K562 (cell line): ENCODE data around the gene NFIB. TPM values are rescaled to one million over a fixed set of nuclear protein-coding genes. Genes with fewer than 3 reads are reported as not detected.

ENCODE experiments used
- ATAC-seq: fragments of 200-7000 bp; cut with Tn5 transposase; 3 replicates; pipeline ENCODE4 v1.9.1; 2020; ENCODE audit warnings: moderate library complexity
- BruUV-seq: library from RNA; stranded (reverse); fragments of 400-500 nt; replicated peaks from 2 replicates; lab custom pipeline; 2021; lab: Mats Ljungman, UMichigan
- CTCF ChIA-PET: fragments of 300-600 bp; formaldehyde crosslinking; extraction: SDS; loops from one replicate; lab custom pipeline; 2021; ENCODE audit warnings: low intra/inter-chr PET ratio; lab: Yijun Ruan, JAX
- POLR2A ChIA-PET: fragments of 300-600, 350-650 bp; sonication (Branson Sonifier 250); formaldehyde crosslinking; extraction: SDS; loops from one replicate; lab custom pipeline; 2021; ENCODE audit warnings: antibody characterized with exemption, inconsistent platforms; lab: Yijun Ruan, JAX
- DNase-seq, 4 experiments: peaks; one replicate each; pipeline versions ENCODE4 v3.0.0 to v3.0.0-alpha.2; 2011 to 2018; ENCODE audit warnings: low spot score in 3 of 4, mixed read lengths in 3 of 4; ENCODE audit errors: extremely low read depth in 1 of 4
- FAIRE-seq: peaks from 2 replicates; lab custom pipeline; 2011; peaks lifted over from hg19 to GRCh38; lab: Jason Lieb, UNC
- H2AFZ ChIP-seq: 2 replicates; pipeline ENCODE4 v1.6.0; 2011; ENCODE audit warnings: low read depth, low read length, control low read depth, inconsistent platforms
- H3K27ac ChIP-seq: fragments of 200-600 bp; 3 replicates; pipeline ENCODE4 v1.8.0; 2011; ENCODE audit warnings: low read depth, mild to moderate bottlenecking, control low read depth, inconsistent platforms, low read length, moderate library complexity, mixed read lengths; ENCODE audit errors: extremely low read depth
- H3K27me3 ChIP-seq, 2 experiments: fragments of 300-600 bp in 1 of 2; 2 replicates in 1 of 2; 3 replicates in 1 of 2; pipeline versions ENCODE4 v1.6.0 to v1.8.0; 2011; ENCODE audit warnings: inconsistent platforms in 2 of 2, low read length in 2 of 2, mild to moderate bottlenecking in 1 of 2, mixed read lengths in 1 of 2, moderate library complexity in 1 of 2; ENCODE audit not compliant: control insufficient read depth in 2 of 2, insufficient read depth in 2 of 2
- H3K36me3 ChIP-seq: fragments of 300-600 bp; 3 replicates; pipeline ENCODE4 v1.8.0; 2011; ENCODE audit warnings: mild to moderate bottlenecking, low read length, inconsistent platforms; ENCODE audit not compliant: control insufficient read depth, insufficient read depth
- H3K4me1 ChIP-seq, 2 experiments: fragments of 200-600 bp in 1 of 2; replicated peaks in 1 of 2; 2 replicates in 1 of 2; 3 replicates in 1 of 2; pipeline versions ENCODE4 v1.5.1 to v1.8.0; 2011; ENCODE audit warnings: inconsistent platforms in 2 of 2, low read length in 2 of 2, mild to moderate bottlenecking in 1 of 2, mixed read lengths in 1 of 2, moderate library complexity in 1 of 2; ENCODE audit not compliant: control insufficient read depth in 2 of 2, insufficient read depth in 2 of 2
- H3K4me2 ChIP-seq: 2 replicates; pipeline ENCODE4 v1.6.1; 2011; ENCODE audit warnings: low read length, control low read depth, inconsistent platforms, mixed read lengths; ENCODE audit not compliant: insufficient read depth
- H3K4me3 ChIP-seq: fragments of 200-600 bp; sonication (generic), shearing (Covaris generic); 2 replicates; pipeline ENCODE4 v1.5.1; 2016; ENCODE audit warnings: control low read depth, inconsistent platforms
- H3K79me2 ChIP-seq: fragments of 200-600 bp; 3 replicates; pipeline ENCODE4 v1.8.0; 2011; ENCODE audit warnings: low read length, inconsistent platforms; ENCODE audit not compliant: control insufficient read depth, insufficient read depth
- H3K9ac ChIP-seq, 2 experiments: 2 replicates each; pipeline versions ENCODE4 v1.6.0 to v1.6.1; 2011; ENCODE audit warnings: low read depth in 2 of 2, low read length in 2 of 2, control low read depth in 1 of 2, inconsistent platforms in 1 of 2, mild to moderate bottlenecking in 1 of 2, mixed read lengths in 1 of 2; ENCODE audit not compliant: insufficient read depth in 1 of 2
- H3K9me1 ChIP-seq: one replicate; pipeline ENCODE4 v1.6.0; 2011; ENCODE audit warnings: inconsistent platforms, mild to moderate bottlenecking, low read length, moderate library complexity; ENCODE audit not compliant: control insufficient read depth, insufficient read depth
- H3K9me3 ChIP-seq: replicated peaks from 2 replicates; pipeline ENCODE4 v1.5.1; 2011; ENCODE audit warnings: low read depth, low read length, inconsistent platforms; ENCODE audit not compliant: control insufficient read depth, insufficient read depth
- H4K20me1 ChIP-seq: replicated peaks from 2 replicates; pipeline ENCODE4 v1.6.1; 2011; ENCODE audit warnings: low read length, inconsistent platforms, mixed read lengths; ENCODE audit not compliant: control insufficient read depth, insufficient read depth
- CREB1 ChIP-seq, 2 experiments: sonication (generic) in 1 of 2; formaldehyde crosslinking in 1 of 2; IDR thresholded peaks; 2 replicates each; pipeline versions ENCODE4 v1.6.1 to v1.8.0; 2012 to 2022; ENCODE audit warnings: inconsistent platforms in 1 of 2, mild to moderate bottlenecking in 1 of 2, missing genetic modification reagents in 1 of 2, moderate library complexity in 1 of 2
- HDAC1 ChIP-seq, 2 experiments: fragments of 450-650 bp; IDR thresholded peaks; 2 replicates each; pipeline ENCODE4 v1.6.1; 2016 to 2017; ENCODE audit warnings: inconsistent platforms in 1 of 2, mild to moderate bottlenecking in 1 of 2, moderate library complexity in 1 of 2
- MAFK ChIP-seq: IDR thresholded peaks from 2 replicates; pipeline ENCODE4 v1.6.1; 2011; ENCODE audit warnings: low read length, improper control_type of control experiment
- MCM2 ChIP-seq: fragments of 450-650 bp; IDR thresholded peaks from 2 replicates; pipeline ENCODE4 v1.6.1; 2017; ENCODE audit warnings: low read depth, mild to moderate bottlenecking
- SNRNP70 ChIP-seq: fragments of 200-400 bp; formaldehyde crosslinking; optimal IDR thresholded peaks from 2 replicates; pipeline ENCODE3; 2017; ENCODE audit warnings: low read depth, low read length
- THRAP3 ChIP-seq: fragments of 450-650 bp; IDR thresholded peaks from 2 replicates; pipeline ENCODE4 v1.6.1; 2016; ENCODE audit warnings: mild to moderate bottlenecking, inconsistent platforms, borderline replicate concordance
- WGBS: fragments of 100-300 bp; shearing (Covaris generic); methylation state at CpG from one replicate; pipeline ENCODE4 v1.1.6; 2016; ENCODE audit warnings: low coverage, mixed read lengths; ENCODE audit not compliant: insufficient coverage; ENCODE audit errors: missing lambda C conversion rate; 5-methylcytosine and 5-hydroxymethylcytosine counted together
- in situ Hi-C: fragments of 300-500 bp; cut with MboI; formaldehyde crosslinking; loops from 4 replicates; pipeline ENCODE4 v1.15.0; 2018; ENCODE audit warnings: inconsistent platforms, mixed read lengths
- intact Hi-C: fragments of 100-400 bp; cut with micrococcal nuclease; formaldehyde crosslinking; loops from 2 replicates; pipeline ENCODE4 v1.14.2; 2022
- polyA plus RNA-seq, 8 experiments: library from polyadenylated mRNA; depleted of rRNA in 4 of 8; stranded (reverse) in 5 of 8; unstranded in 3 of 8; fragments of >200 nt; fragmentation: Nextera tagmentation in 2 of 8; fragmentation: Illumina TruSeq in 1 of 8; extraction: Ambion mirVana in 2 of 8; extraction: Trizol in 1 of 8; gene quantifications; 2 replicates each; pipeline versions ENCODE4 v1.2.1 to v1.2.3, GENCODE V29; 2011 to 2014; ENCODE audit warnings: inconsistent platforms in 1 of 8, missing spikeins in 1 of 8
- total RNA-seq, 7 experiments: library from RNA; depleted of rRNA in 6 of 7; stranded (reverse); fragments of >200 nt in 6 of 7; fragmentation: Illumina TruSeq in 2 of 7; extraction: Trizol in 2 of 7; gene quantifications; 2 replicates each; pipeline versions ENCODE4 v1.2.1 to v1.2.3, GENCODE V29; 2011 to 2021; ENCODE audit warnings: low replicate concordance in 1 of 7

Gene NFIB
- total and polyA plus RNA-seq, 9 of the 15 experiments (the other 6 are each of a cell fraction or from before 2014, with no cell fraction given), result 1.2 to 3.3 (median 1.9) TPM

DNA sequence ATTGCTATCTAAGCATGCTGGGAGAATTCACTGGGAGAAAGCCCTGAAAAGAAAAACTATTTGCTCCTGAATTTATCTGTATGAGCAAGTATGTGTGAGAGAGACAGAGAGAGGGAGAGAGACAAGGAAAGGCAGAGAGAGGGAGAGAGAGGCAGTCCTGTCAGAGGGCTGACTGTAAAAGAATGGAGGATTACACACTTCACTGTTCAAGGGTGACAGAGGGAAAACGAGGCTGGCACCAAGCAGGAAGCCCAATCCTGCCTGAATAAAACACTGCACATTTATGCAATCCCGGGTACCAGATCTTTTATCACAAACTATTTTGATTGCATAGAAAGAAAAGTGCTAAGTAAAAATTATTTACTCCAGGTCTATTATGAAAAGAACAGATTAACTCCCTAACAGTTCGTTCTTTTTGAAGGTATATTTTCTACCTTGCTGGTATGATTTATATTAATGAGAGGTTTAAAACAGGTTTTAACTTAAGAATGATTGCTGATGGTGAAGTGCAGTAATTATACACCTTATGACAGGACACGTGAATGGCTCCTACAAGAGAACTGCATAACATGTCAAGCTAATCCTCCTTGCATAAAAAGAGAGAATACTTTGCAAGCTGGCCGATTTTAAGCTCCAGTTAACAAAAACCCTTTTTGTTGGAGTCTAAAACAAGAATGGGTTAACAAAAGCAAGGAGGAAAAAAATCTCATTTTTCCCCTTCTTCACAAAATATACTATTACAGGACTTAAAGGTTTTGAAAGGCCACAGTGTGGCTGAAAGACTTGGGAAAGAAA is 82.5 kb downstream of the NFIB start:
- Histone ChIP-seq H3K4me1 (no peaks in the 10 kb centered on the region), H2AFZ (no peak overlapping the region), H3K9me3 (no peaks in the 10 kb centered on the region), H3K4me3 (no peak overlapping the region), H4K20me1 (no peaks in the 10 kb centered on the region), H3K36me3 (no peaks in the 10 kb centered on the region), H3K9me1 (no peaks in the 10 kb centered on the region), H3K27me3 (no peaks in the 10 kb centered on the region; a peak in 2 of 5 replicates), H3K27ac (no peak overlapping the region), H3K9ac (no peak overlapping the region), H3K79me2 (no peaks in the 10 kb centered on the region), H3K4me2 (no peak overlapping the region)
- no peak for TF ChIP-seq MCM2
- TF ChIP-seq HDAC1 (IDR thresholded peaks at IDR 0.05), result no peak
- no peak for TF ChIP-seq SNRNP70
- no peak for TF ChIP-seq THRAP3
- no peak for TF ChIP-seq CREB1 (IDR thresholded peaks at IDR 0.05)
- no peak for TF ChIP-seq CREB1 (CRISPR knock-in tag; IDR thresholded peaks at IDR 0.05)
- ATAC-seq (no peak), DNase-seq (no peak), FAIRE-seq (no peak)
- POLR2A ChIA-PET, result no interaction called here
- WGBS, result 7% methylated on average over 5 of the region's 5 CpGs
- CTCF ChIA-PET, result no interaction called here
- in situ Hi-C loops, result no loop called here
- no TSS peak for BruUV-seq
- intact Hi-C loops, result no loop called here

DNA sequence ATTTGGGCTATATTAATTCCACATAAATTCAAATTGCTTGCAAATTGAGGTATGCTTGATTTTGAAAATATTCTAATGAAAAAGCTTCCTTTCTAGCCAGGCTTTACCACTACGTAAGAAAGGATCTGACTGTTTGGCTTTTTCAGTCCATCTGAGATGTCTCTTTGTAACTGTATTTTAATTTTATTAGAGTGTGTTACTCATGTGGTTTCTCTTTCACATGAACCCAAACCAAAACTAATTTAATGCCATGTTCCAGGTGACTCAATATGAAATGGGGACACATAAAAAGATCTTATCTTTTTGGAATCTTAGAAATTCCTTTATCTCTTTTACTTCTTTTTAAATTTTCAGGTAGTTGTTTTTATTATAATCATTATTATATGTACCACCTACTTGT is 85.3 kb downstream of the NFIB start:
- Histone ChIP-seq H4K20me1 (no peaks in the 10 kb centered on the region), H3K4me1 (no peaks in the 10 kb centered on the region), H2AFZ (no peak overlapping the region), H3K27ac (no peak overlapping the region), H3K4me2 (no peak overlapping the region), H3K27me3 (no peaks in the 10 kb centered on the region; a peak in 1 of 5 replicates), H3K4me3 (no peak overlapping the region), H3K36me3 (no peaks in the 10 kb centered on the region), H3K9ac (no peak overlapping the region), H3K9me1 (no peaks in the 10 kb centered on the region), H3K79me2 (no peaks in the 10 kb centered on the region), H3K9me3 (no peaks in the 10 kb centered on the region)
- in situ Hi-C loops (no loop called here), intact Hi-C loops (no loop called here)
- ChIA-PET CTCF (no interaction called here), POLR2A (no interaction called here)
- TF ChIP-seq MAFK, result no peak
- whole genome bisulfite sequencing, result 25% methylated on average over 1 of the region's 1 CpG
- no peak for DNase-seq
- ATAC-seq, result no peak
- no TSS peak for BruUV-seq
- no peak for FAIRE-seq
